HEK293 (cell line): ENCODE results near the gene DOK3.
A peak's percentile ranks its signal among the peaks of the same experiment; 100 is the strongest.

Experiments used
- EGR2 ChIP-seq: fragments of 450-650 bp; formaldehyde crosslinking; IDR thresholded peaks from 2 replicates; pipeline ENCODE4 v1.5.1; 2016; ENCODE audit warnings: low read depth, missing biosample characterization, missing genetic modification characterization
- HIC1 ChIP-seq: fragments of 450-650 bp; formaldehyde crosslinking; IDR thresholded peaks from 2 replicates; pipeline ENCODE4 v1.5.1; 2016; ENCODE audit warnings: missing biosample characterization, missing genetic modification characterization
- KLF9 ChIP-seq: fragments of 450-650 bp; formaldehyde crosslinking; IDR thresholded peaks from 2 replicates; pipeline ENCODE4 v1.5.1; 2016; ENCODE audit warnings: missing biosample characterization, missing genetic modification characterization, low read depth
- PRDM10 ChIP-seq: fragments of 450-650 bp; formaldehyde crosslinking; IDR thresholded peaks from 2 replicates; pipeline ENCODE4 v1.5.1; 2016; ENCODE audit warnings: missing biosample characterization, missing genetic modification characterization
- REPIN1 ChIP-seq: fragments of 450-650 bp; formaldehyde crosslinking; IDR thresholded peaks from 2 replicates; pipeline ENCODE4 v1.5.1; 2017; ENCODE audit warnings: missing biosample characterization, missing genetic modification characterization, low read depth
- SCRT2 ChIP-seq: fragments of 450-650 bp; formaldehyde crosslinking; IDR thresholded peaks from 2 replicates; pipeline ENCODE4 v1.5.1; 2016; ENCODE audit warnings: missing biosample characterization, missing genetic modification characterization
- ZBTB10 ChIP-seq: fragments of 450-650 bp; formaldehyde crosslinking; IDR thresholded peaks from 2 replicates; pipeline ENCODE4 v1.5.1; 2016; ENCODE audit warnings: missing biosample characterization, missing genetic modification characterization
- ZBTB20 ChIP-seq: fragments of 450-650 bp; formaldehyde crosslinking; IDR thresholded peaks from 2 replicates; pipeline ENCODE4 v1.5.1; 2016; ENCODE audit warnings: missing biosample characterization, missing genetic modification characterization
- ZIC2 ChIP-seq: fragments of 450-650 bp; formaldehyde crosslinking; IDR thresholded peaks from 2 replicates; pipeline ENCODE4 v1.5.1; 2016; ENCODE audit warnings: missing biosample characterization, missing genetic modification characterization
- ZNF169 ChIP-seq: fragments of 450-650 bp; formaldehyde crosslinking; IDR thresholded peaks from 2 replicates; pipeline ENCODE4 v1.5.1; 2016; ENCODE audit warnings: missing biosample characterization, missing genetic modification characterization
- ZNF2 ChIP-seq: fragments of 450-650 bp; formaldehyde crosslinking; IDR thresholded peaks from 2 replicates; pipeline ENCODE4 v1.5.1; 2016; ENCODE audit warnings: missing biosample characterization, missing genetic modification characterization
- ZNF23 ChIP-seq: fragments of 450-650 bp; formaldehyde crosslinking; IDR thresholded peaks from 2 replicates; pipeline ENCODE4 v1.5.1; 2016; ENCODE audit warnings: missing biosample characterization, missing genetic modification characterization, borderline replicate concordance
- ZNF26 ChIP-seq: fragments of 450-650 bp; formaldehyde crosslinking; IDR thresholded peaks from 2 replicates; pipeline ENCODE4 v1.5.1; 2016; ENCODE audit warnings: missing biosample characterization, missing genetic modification characterization
- ZNF311 ChIP-seq: fragments of 450-650 bp; formaldehyde crosslinking; IDR thresholded peaks from 2 replicates; pipeline ENCODE4 v1.5.1; 2017; ENCODE audit warnings: missing biosample characterization, missing genetic modification characterization, borderline replicate concordance
- ZNF324 ChIP-seq: fragments of 450-650 bp; formaldehyde crosslinking; IDR thresholded peaks from 2 replicates; pipeline ENCODE4 v1.5.1; 2016; ENCODE audit warnings: missing biosample characterization, missing genetic modification characterization
- ZNF37A ChIP-seq: fragments of 450-650 bp; IDR thresholded peaks from 2 replicates; pipeline ENCODE4 v1.5.1; 2018; ENCODE audit warnings: missing biosample characterization, missing genetic modification characterization
- ZNF391 ChIP-seq: fragments of 450-650 bp; formaldehyde crosslinking; IDR thresholded peaks from 2 replicates; pipeline ENCODE4 v1.5.1; 2016; ENCODE audit warnings: low read depth, missing biosample characterization, missing genetic modification characterization, borderline replicate concordance
- ZNF449 ChIP-seq: fragments of 450-650 bp; formaldehyde crosslinking; IDR thresholded peaks from 2 replicates; pipeline ENCODE4 v1.5.1; 2017; ENCODE audit warnings: missing biosample characterization, mild to moderate bottlenecking, missing genetic modification characterization, moderate library complexity
- ZNF530 ChIP-seq: fragments of 450-650 bp; formaldehyde crosslinking; IDR thresholded peaks from 2 replicates; pipeline ENCODE4 v1.5.1; 2016; ENCODE audit warnings: low read depth, missing biosample characterization, missing genetic modification characterization
- ZNF639 ChIP-seq: fragments of 450-650 bp; formaldehyde crosslinking; IDR thresholded peaks from 2 replicates; pipeline ENCODE4 v1.5.1; 2016; ENCODE audit warnings: missing biosample characterization, missing genetic modification characterization
- ZNF645 ChIP-seq: fragments of 450-650 bp; formaldehyde crosslinking; IDR thresholded peaks from 2 replicates; pipeline ENCODE4; 2016; ENCODE audit warnings: missing biosample characterization, missing genetic modification characterization
- ZNF768 ChIP-seq: fragments of 450-650 bp; formaldehyde crosslinking; IDR thresholded peaks from 2 replicates; pipeline ENCODE4 v1.5.1; 2018; ENCODE audit warnings: missing biosample characterization, mild to moderate bottlenecking, missing genetic modification characterization
- ZNF777 ChIP-seq: fragments of 450-650 bp; formaldehyde crosslinking; IDR thresholded peaks from 2 replicates; pipeline ENCODE4 v1.5.1; 2017; ENCODE audit warnings: missing biosample characterization, missing genetic modification characterization, borderline replicate concordance

The DOK3 gene

GRCh38 chr5:177554474-177555111, 45.0 kb upstream of the DOK3 start, which contains the start of gene FAM193B (continued):
- TF ChIP-seq HIC1 (tag by site-specific recombination) = no peak
- no peak for TF ChIP-seq REPIN1
- TF ChIP-seq ZBTB10 (tag by site-specific recombination) = peak; percentile 51; the same call in 1 of the 2 replicates
- TF ChIP-seq ZNF311 (tag by site-specific recombination) = no peak
- TF ChIP-seq ZNF530 = no peak
- no peak for TF ChIP-seq ZBTB20 (tag by site-specific recombination)
- TF ChIP-seq ZNF26 (tag by site-specific recombination) = no peak
- TF ChIP-seq ZNF768 (tag by site-specific recombination) = no peak
- TF ChIP-seq ZNF449 (tag by site-specific recombination) = no peak
- no peak for TF ChIP-seq ZNF37A (tag by site-specific recombination)
- TF ChIP-seq ZNF391 (tag by site-specific recombination) = 0 out of 2 replicates have a peak, but pooled peaks have one; percentile 30
- no peak for TF ChIP-seq ZNF639 (tag by site-specific recombination)
- no peak for TF ChIP-seq ZIC2
- peak; percentile 60; the same call in 1 of the 2 replicates for TF ChIP-seq ZNF2 (tag by site-specific recombination)
- peak; percentile 35; the same call in 1 of the 2 replicates for TF ChIP-seq KLF9 (tag by site-specific recombination)
- no peak for TF ChIP-seq ZNF169 (tag by site-specific recombination)
- peak; percentile 75 for TF ChIP-seq PRDM10
- TF ChIP-seq ZNF777 (tag by site-specific recombination) = no peak
- peak; percentile 63; the same call in 1 of the 2 replicates for TF ChIP-seq SCRT2 (tag by site-specific recombination)
- TF ChIP-seq ZNF645 (tag by site-specific recombination) = no peak
- no peak for TF ChIP-seq ZNF23 (tag by site-specific recombination)
- TF ChIP-seq EGR2 (tag by site-specific recombination) = no peak
- TF ChIP-seq ZNF324 (tag by site-specific recombination) = no peak
